Suprapubic skin (tissue), 4 donors: ENCODE results near the gene RASGEF1B. TPM values are rescaled to one million over a fixed set of nuclear protein-coding genes. Genes with fewer than 3 reads are reported as not detected.
"Not testable (repeated sequence)": the region's sequence is repeated elsewhere in the genome, so short reads cannot be mapped to it uniquely, and the experiment has no call there.

ENCODE experiments used
- DNase-seq, 2 donors: peaks; one replicate each; pipeline ENCODE4 v3.0.0-alpha.2; 2019; ENCODE audit warnings: low spot score in 2 of 2
- H3K27ac ChIP-seq: fragments of 200-600 bp; sonication (generic); one replicate; pipeline ENCODE4 v1.5.1; 2019
- H3K27me3 ChIP-seq: fragments of 200-600 bp; sonication (generic); one replicate; pipeline ENCODE4 v1.5.1; 2019
- H3K36me3 ChIP-seq: fragments of 200-600 bp; sonication (generic); one replicate; pipeline ENCODE4 v1.5.1; 2019
- H3K4me1 ChIP-seq: fragments of 200-600 bp; sonication (generic); one replicate; pipeline ENCODE4 v1.5.1; 2019
- H3K4me3 ChIP-seq: fragments of 200-600 bp; sonication (generic); one replicate; pipeline ENCODE4 v1.5.1; 2019; ENCODE audit warnings: mild to moderate bottlenecking
- H3K9me3 ChIP-seq: fragments of 200-600 bp; sonication (generic); one replicate; pipeline ENCODE4 v1.5.1; 2019
- EP300 ChIP-seq: sonication (generic); formaldehyde crosslinking; IDR thresholded peaks from one replicate; pipeline ENCODE4 v1.6.1; 2017; ENCODE audit warnings: antibody characterized with exemption
- POLR2A ChIP-seq, 2 donors: fragments of 450-650 bp; IDR thresholded peaks; one replicate each; pipeline ENCODE4 v1.6.1; 2017; ENCODE audit warnings: antibody characterized with exemption in 2 of 2, mild to moderate bottlenecking in 2 of 2, moderate library complexity in 2 of 2
- POLR2AphosphoS5 ChIP-seq, 3 donors: sonication (generic); formaldehyde crosslinking; IDR thresholded peaks; one replicate each; pipeline ENCODE4 v1.6.1; 2017; ENCODE audit warnings: antibody characterized with exemption in 3 of 3
- WGBS: methylation state at CpG from one replicate; pipeline ENCODE4 v1.1.5; 2018; 5-methylcytosine and 5-hydroxymethylcytosine counted together
- total RNA-seq, 4 donors: library from RNA; depleted of rRNA; stranded (reverse); fragments of >200 nt; gene quantifications; one replicate each; pipeline ENCODE4 v1.1.0, GENCODE V29; 2016
- TF ChIP-seq, protein P1 (sequence below), 2 donors: fragments of 200-600 bp in 1 of 2; fragments of 450-650 bp in 1 of 2; sonication (generic) in 1 of 2; IDR thresholded peaks; one replicate each; pipeline ENCODE4 v1.5.1; 2016 to 2019; ENCODE audit warnings: antibody characterized with exemption in 2 of 2, mild to moderate bottlenecking in 1 of 2, moderate library complexity in 1 of 2

The RASGEF1B gene
- total RNA-seq, 4 donors from 2014 or later = 32.4 to 106 (median 63.0) TPM

DNA sequence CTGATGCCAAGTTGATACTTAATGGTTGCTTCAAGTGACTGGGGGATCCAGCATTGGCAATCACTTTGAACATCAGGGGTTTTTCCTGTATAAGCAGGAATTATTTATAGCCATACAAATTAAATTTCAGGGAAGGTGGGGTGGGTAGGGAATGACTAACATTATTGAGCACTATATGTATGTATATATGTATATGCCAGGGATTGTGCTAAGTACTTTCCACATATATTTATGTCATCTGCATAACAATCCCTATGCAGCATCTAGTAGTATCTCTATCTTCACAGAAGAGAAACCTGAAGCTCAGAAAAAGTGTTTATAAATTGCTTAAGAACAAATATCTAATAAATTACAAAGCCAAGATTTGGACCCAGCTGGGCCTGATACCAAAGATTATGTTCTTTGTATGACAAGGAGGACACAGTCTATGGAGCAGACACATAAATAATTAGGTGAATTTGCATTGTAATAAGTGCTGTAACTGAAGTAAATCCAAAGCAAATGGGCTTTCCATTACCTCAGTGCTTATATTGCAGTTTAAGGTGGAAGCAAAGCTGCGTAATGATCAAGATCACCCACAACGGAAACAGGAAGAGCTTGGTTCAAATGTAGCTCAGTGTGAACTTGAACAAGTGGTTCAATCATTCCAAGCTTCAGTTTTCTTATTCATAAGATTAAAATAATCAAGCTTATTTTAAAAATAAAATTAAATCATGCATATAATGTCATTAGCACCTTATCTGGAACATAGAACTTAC is 18.9 kb upstream of the RASGEF1B start:
- no peak for DNase-seq
- H3K4me1 ChIP-seq = peaks cover 17% of the 10 kb centered on the region
- TF ChIP-seq, protein P1, sequence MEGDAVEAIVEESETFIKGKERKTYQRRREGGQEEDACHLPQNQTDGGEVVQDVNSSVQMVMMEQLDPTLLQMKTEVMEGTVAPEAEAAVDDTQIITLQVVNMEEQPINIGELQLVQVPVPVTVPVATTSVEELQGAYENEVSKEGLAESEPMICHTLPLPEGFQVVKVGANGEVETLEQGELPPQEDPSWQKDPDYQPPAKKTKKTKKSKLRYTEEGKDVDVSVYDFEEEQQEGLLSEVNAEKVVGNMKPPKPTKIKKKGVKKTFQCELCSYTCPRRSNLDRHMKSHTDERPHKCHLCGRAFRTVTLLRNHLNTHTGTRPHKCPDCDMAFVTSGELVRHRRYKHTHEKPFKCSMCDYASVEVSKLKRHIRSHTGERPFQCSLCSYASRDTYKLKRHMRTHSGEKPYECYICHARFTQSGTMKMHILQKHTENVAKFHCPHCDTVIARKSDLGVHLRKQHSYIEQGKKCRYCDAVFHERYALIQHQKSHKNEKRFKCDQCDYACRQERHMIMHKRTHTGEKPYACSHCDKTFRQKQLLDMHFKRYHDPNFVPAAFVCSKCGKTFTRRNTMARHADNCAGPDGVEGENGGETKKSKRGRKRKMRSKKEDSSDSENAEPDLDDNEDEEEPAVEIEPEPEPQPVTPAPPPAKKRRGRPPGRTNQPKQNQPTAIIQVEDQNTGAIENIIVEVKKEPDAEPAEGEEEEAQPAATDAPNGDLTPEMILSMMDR (IDR thresholded peaks at IDR 0.05) = no peak
- TF ChIP-seq EP300 = no peak
- TF ChIP-seq POLR2A (IDR thresholded peaks at IDR 0.05) = no peak
- no peak for TF ChIP-seq POLR2AphosphoS5 (IDR thresholded peaks at IDR 0.05)
- H3K9me3 ChIP-seq = no peaks in the 10 kb centered on the region
- no peaks in the 10 kb centered on the region for H3K36me3 ChIP-seq
- no peaks in the 10 kb centered on the region for H3K27me3 ChIP-seq
- H3K27ac ChIP-seq = no peak overlapping the region
- no peak overlapping the region for H3K4me3 ChIP-seq
- 85% methylated on average over 2 of the region's 2 CpGs for WGBS

DNA sequence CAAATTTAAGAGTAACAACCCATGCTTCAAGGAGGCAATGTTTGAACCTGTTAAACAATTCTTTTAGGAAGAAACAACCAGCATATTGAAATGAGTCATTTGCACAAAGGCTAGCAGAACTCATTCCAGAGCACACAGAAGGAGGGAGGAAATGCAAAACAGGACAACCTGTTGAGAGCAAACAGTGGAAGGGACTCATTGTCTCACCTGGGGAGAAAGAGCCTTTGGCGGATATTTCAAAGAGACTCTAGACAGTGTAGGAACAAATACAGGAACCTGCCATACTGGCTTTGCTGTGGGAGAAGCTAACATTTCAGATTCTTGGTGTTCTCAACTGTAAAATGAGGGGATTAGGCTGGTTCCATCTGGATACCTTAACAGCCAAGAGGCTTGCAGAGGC is 14.8 kb upstream of the RASGEF1B start:
- Histone ChIP-seq H3K9me3 (no peaks in the 10 kb centered on the region), H3K27me3 (no peaks in the 10 kb centered on the region), H3K27ac (peak overlapping the region; percentile 47), H3K4me3 (no peak overlapping the region), H3K4me1 (no peaks in the 10 kb centered on the region), H3K36me3 (no peaks in the 10 kb centered on the region)
- TF ChIP-seq, protein P1 (IDR thresholded peaks at IDR 0.05) = no peak
- no peak for TF ChIP-seq POLR2A (IDR thresholded peaks at IDR 0.05)
- no peak for DNase-seq
- WGBS = 95% methylated on average over 1 of the region's 1 CpG

DNA sequence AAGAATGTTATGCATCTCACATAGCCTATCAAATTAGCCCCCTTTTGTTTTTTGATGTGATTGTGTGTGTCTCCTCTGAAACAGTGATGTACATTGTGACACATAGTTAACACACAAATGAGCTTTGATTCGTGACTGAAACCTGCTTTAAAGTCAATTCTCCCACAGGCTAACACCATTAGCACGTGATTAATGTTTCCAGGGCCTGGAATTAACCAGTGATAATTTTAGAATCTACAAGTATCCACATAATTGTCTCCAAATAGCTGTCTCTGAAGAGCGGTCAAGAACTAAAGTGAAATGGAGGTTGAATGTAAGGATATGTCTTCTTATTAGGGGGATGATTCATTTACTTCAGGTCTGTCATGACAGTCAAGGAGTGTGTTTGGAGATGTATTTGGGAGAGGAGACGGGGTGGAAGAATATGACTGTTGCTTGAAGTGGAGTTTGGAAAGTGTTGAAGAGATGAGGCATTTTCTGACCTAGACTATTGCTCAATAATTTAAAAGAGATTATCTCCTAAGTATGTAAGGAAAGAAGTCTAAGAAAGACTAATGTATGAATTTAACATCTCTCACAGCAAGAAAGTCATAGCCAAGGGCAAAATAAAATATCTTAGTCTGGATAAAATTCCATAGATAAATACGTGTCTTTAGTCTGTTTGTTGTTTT is 13.7 kb upstream of the RASGEF1B start:
- DNase-seq = no peak
- TF ChIP-seq POLR2AphosphoS5 (IDR thresholded peaks at IDR 0.05) = no peak
- TF ChIP-seq, protein P1 (IDR thresholded peaks at IDR 0.05) = no peak
- no peak for TF ChIP-seq EP300
- TF ChIP-seq POLR2A (IDR thresholded peaks at IDR 0.05) = no peak
- 73% methylated on average over 5 of the region's 5 CpGs for WGBS
- Histone ChIP-seq H3K27ac (no peak overlapping the region), H3K36me3 (no peaks in the 10 kb centered on the region), H3K4me3 (no peak overlapping the region), H3K27me3 (no peaks in the 10 kb centered on the region), H3K4me1 (no peaks in the 10 kb centered on the region), H3K9me3 (no peaks in the 10 kb centered on the region)

DNA sequence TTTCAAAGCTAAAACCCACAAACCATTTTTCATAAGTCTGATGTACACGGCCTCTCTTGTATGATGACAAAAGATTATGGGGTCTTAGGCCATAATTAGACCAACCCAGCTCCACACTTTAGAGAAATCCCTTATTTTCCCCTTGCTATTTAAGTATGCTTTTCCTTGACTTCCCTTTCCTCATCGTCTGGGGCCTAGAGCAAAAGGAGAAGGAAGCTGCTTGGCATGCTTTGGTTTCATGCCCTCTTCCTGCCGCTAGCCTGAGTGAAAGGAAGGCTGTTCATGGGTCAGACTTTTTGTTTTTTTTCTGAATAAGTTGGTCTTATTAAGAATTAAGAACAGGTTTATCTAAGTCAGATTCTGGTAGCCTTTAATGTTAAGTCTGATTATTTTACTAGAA is 10.6 kb upstream of the RASGEF1B start:
- Histone ChIP-seq H3K4me1 (no peaks in the 10 kb centered on the region), H3K27me3 (no peaks in the 10 kb centered on the region), H3K27ac (no peak overlapping the region), H3K9me3 (no peaks in the 10 kb centered on the region), H3K36me3 (no peaks in the 10 kb centered on the region), H3K4me3 (no peak overlapping the region)
- DNase-seq = no peak
- TF ChIP-seq POLR2AphosphoS5 (IDR thresholded peaks at IDR 0.05) (no peak), EP300 (no peak), POLR2A (IDR thresholded peaks at IDR 0.05) (no peak)
- TF ChIP-seq, protein P1 (IDR thresholded peaks at IDR 0.05) = no peak
- 73% methylated on average over 3 of the region's 3 CpGs for WGBS

DNA sequence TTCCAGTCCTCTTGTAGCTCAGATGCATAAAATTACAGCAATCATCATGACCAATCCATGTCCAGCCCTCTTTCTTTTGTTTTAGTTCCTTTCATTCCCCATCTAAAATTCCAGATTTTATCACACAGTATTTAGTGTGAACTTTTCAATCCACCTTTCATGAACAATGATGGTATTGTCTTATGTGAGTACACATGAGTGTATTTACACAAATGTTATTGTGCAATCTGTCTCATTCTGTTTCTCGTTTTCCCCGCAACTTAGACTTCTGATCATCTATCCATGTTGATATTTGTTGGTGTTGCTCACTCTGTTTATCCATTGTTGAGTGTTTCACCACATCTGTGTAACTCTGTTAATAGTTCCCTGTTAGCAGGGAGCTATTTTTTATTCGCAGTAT is 9.4 kb upstream of the RASGEF1B start:
- H3K36me3 ChIP-seq = no peaks in the 10 kb centered on the region
- no peak overlapping the region for H3K27ac ChIP-seq
- no peak for DNase-seq
- H3K4me1 ChIP-seq = no peaks in the 10 kb centered on the region
- no peaks in the 10 kb centered on the region for H3K9me3 ChIP-seq
- H3K27me3 ChIP-seq = no peaks in the 10 kb centered on the region
- 77% methylated on average over 3 of the region's 3 CpGs for WGBS
- TF ChIP-seq POLR2AphosphoS5 (IDR thresholded peaks at IDR 0.05) = no peak
- no peak for TF ChIP-seq POLR2A (IDR thresholded peaks at IDR 0.05)
- TF ChIP-seq, protein P1 (IDR thresholded peaks at IDR 0.05) = no peak
- no peak overlapping the region for H3K4me3 ChIP-seq

DNA sequence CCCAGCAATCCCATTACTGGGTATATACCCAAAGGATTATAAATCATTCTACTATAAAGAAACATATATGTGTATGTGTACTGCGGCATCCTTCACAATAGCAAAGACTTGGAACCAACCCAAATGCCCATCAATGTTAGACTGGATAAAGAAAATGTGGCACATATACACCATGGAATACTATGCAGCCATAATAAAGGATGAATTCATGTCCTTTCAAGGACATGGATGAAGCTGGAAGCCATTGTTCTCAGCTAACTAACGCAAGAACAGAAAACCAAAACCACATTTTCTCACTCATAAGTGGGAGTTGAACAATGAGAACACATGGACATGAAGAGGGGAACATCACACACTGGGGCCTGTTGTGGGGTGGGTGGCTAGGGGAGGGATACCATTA is 7.9 kb upstream of the RASGEF1B start:
- H3K27me3 ChIP-seq, H3K36me3 ChIP-seq, H3K27ac ChIP-seq, H3K4me1 ChIP-seq, H3K9me3 ChIP-seq, DNase-seq, H3K4me3 ChIP-seq: not testable (repeated sequence)
- WGBS = 68% methylated on average over 2 of the region's 2 CpGs

DNA sequence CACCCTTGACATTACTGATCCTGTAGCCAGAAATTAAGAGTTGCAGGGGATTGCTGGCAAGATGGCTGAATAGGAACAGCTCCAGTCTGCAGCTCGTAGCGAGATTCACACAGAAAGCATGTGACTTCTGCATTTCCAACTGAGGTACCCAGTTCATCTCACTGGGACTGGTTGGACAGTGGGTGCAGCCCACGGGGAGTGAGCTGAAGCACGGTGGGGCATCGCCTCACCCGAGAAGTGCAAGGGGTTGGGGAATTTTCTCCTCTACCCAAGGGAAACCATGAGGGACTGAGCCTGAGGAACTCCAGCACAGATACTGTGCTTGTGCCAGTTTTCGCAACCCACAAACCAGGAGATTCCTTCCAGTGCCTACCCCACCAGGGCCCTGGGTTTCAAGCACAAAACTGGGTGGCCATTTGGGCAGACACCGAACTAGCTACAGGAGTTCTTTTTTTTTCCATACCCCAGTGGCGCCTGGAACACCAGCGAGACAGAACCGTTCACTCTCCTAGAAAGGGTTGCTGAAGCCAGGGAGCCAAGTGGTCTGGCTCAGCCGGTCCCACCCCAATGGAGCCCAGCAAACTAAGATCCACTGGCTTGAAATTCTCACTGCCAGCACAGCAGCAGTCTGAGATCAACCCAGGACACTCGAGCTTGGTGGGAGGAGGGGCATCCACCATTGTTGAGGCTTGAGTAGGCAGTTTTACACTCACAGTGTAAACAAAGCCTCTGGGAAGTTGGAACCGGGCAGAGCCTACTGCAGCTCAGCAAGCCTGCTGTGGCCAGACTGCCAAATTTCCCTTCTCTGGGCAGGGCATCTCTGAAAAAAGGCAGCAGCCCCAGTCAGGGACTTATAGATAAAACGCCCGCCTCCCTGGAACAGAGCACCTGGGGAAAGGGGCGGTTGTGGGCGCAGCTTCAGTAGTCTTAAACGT is 1.9 kb upstream of the RASGEF1B start:
- DNase-seq, H3K9me3 ChIP-seq, H3K27me3 ChIP-seq, H3K36me3 ChIP-seq, H3K4me3 ChIP-seq: not testable (repeated sequence)
- H3K4me1 ChIP-seq = peaks cover 33% of the 10 kb centered on the region
- peak overlapping the region; percentile 98 for H3K27ac ChIP-seq
- WGBS = 80% methylated on average over 18 of the region's 19 CpGs
